Endothelial cell of hepatic sinusoid (primary cell): ENCODE data around the gene GPC1.

Experiments used
- in situ Hi-C: cut with HindIII; loops from 2 replicates; pipeline ENCODE4 v1.10.0; 2017; ENCODE audit warnings: low sequenced_read_pairs

The GPC1 gene

GRCh38 chr2:240428245-240428644, 7.2 kb upstream of the GPC1 start:
- in situ Hi-C loops: no loop called here

GRCh38 chr2:240429341-240429871, 6.1 kb upstream of the GPC1 start:
- in situ Hi-C loops: no loop called here

- in situ Hi-C loops: no loop called here
Observed at GRCh38 chr2:240429872-240430491, 5.5 kb upstream of the GPC1 start.

GRCh38 chr2:240430595-240430994, 4.9 kb upstream of the GPC1 start:
- in situ Hi-C loops: no loop called here

GRCh38 chr2:240431271-240431660, 4.2 kb upstream of the GPC1 start:
- in situ Hi-C loops: no loop called here

GRCh38 chr2:240431661-240432424, 3.6 kb upstream of the GPC1 start:
- in situ Hi-C loops: no loop called here

- in situ Hi-C loops: no loop called here
Observed at GRCh38 chr2:240432430-240432819, 3.0 kb upstream of the GPC1 start.

GRCh38 chr2:240432820-240433801, 2.4 kb upstream of the GPC1 start:
- in situ Hi-C loops: no loop called here

- in situ Hi-C loops: no loop called here
Observed at GRCh38 chr2:240433973-240434727, 1.3 kb upstream of the GPC1 start.

GRCh38 chr2:240434728-240435456, 571 bp upstream of the GPC1 start:
- in situ Hi-C loops: loop anchor here (5.0 kb wide), 2 partner anchors 48 to 198 kb away; no protein-coding TSS in a partner anchor

GRCh38 chr2:240435948-240436682, 652 bp downstream of the GPC1 start:
- in situ Hi-C loops: loop anchor here (5.0 kb wide), 2 partner anchors 49 to 199 kb away; no protein-coding TSS in a partner anchor

GRCh38 chr2:240436683-240437550, 1.5 kb downstream of the GPC1 start:
- in situ Hi-C loops: loop anchor here (5.0 kb wide), 2 partner anchors 50 to 200 kb away; no protein-coding TSS in a partner anchor

GRCh38 chr2:240437551-240437860, 2.0 kb downstream of the GPC1 start:
- in situ Hi-C loops: loop anchor here (5.0 kb wide), 2 partner anchors 50 to 200 kb away; no protein-coding TSS in a partner anchor

GRCh38 chr2:240437861-240438809, 2.7 kb downstream of the GPC1 start:
- in situ Hi-C loops: loop anchor here (5.0 kb wide), 2 partner anchors 51 to 201 kb away; no protein-coding TSS in a partner anchor

GRCh38 chr2:240438810-240439697, 3.6 kb downstream of the GPC1 start:
- in situ Hi-C loops: loop anchor here (5.0 kb wide), 2 partner anchors 52 to 202 kb away; no protein-coding TSS in a partner anchor
